ENCODE measurements around the gene TOR1AIP1.

GRCh38 chr1:179925922-179926849, 44.1 kb downstream of the TOR1AIP1 start:
- TF ChIP-seq CTCF (IDR thresholded peaks at IDR 0.05) (no peak), POLR2AphosphoS5 (IDR thresholded peaks at IDR 0.05) (no peak), EP300 (IDR thresholded peaks at IDR 0.05) (no peak)
